GM19438 (cell line): ENCODE results near the gene TBC1D8.

Source experiments
- ATAC-seq: cut with Tn5 transposase; IDR thresholded peaks from one replicate; pipeline ENCODE4 v1.9.1; 2021; ENCODE audit warnings: low read depth; ENCODE audit not compliant: unreplicated experiment

TBC1D8 gene

GRCh38 chr2:100984892-100985307 is 166.3 kb downstream of the TBC1D8 start:
- ATAC-seq, result peak; percentile 80

DNA sequence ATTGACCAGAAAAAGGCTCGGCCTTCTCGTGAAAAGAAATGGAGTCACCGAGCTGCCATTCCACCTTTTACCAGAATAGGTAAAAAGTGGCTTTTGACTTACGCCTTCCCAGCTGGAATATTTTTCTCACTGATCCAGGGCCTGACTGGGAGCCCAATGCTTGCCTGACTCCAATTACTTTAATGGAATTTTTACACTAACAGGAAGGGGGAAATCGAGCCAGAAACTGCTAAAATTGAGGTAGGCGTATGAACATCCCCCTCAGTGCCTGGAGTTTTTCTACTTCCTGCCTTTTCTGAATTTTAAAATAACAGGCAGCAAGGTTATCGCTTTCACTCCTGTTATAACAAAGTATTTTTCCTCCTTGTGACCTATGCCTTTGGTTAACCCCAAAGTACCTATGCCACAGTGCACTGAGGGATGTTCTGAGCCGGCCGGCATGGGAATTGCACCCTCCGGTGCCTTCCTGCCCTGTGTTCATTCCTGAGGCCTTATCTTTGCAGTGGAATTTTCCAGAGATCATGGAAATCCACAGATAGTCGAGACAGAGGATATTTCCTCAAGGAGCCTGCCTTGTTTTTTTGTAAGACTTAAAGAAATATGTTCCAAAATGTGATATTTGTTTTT is 167.4 kb downstream of the TBC1D8 start:
- ATAC-seq, result no peak

DNA sequence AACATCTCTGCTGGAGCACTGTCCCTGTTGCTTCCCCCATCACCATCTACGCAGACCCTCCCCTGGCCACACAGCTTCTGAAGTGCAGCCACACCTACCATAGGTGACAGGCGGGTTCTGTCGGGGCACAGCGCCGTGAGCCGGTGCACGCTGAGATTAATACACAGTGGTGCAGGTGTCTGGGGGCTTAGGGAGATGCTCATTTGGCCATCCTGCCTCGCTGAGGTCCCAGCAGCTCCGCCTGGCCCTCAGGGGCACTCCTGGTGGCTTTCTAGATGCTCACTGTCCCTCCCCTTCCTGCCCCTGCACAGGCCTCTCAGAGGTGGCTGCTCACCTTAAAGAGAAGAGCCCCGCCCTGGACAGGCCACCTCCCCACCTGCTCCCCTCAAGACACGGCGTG is 168.0 kb downstream of the TBC1D8 start:
- ATAC-seq, result no peak

- no peak for ATAC-seq
Observed at GRCh38 chr2:100982431-100982861, 168.7 kb downstream of the TBC1D8 start.

GRCh38 chr2:100981011-100981410 is 170.2 kb downstream of the TBC1D8 start:
- ATAC-seq, result no peak

GRCh38 chr2:100980046-100980445 is 171.1 kb downstream of the TBC1D8 start:
- no peak for ATAC-seq

GRCh38 chr2:100978582-100979191 is 172.5 kb downstream of the TBC1D8 start:
- ATAC-seq, result no peak

- no peak for ATAC-seq
Observed at GRCh38 chr2:100977511-100977910, 173.7 kb downstream of the TBC1D8 start.

DNA sequence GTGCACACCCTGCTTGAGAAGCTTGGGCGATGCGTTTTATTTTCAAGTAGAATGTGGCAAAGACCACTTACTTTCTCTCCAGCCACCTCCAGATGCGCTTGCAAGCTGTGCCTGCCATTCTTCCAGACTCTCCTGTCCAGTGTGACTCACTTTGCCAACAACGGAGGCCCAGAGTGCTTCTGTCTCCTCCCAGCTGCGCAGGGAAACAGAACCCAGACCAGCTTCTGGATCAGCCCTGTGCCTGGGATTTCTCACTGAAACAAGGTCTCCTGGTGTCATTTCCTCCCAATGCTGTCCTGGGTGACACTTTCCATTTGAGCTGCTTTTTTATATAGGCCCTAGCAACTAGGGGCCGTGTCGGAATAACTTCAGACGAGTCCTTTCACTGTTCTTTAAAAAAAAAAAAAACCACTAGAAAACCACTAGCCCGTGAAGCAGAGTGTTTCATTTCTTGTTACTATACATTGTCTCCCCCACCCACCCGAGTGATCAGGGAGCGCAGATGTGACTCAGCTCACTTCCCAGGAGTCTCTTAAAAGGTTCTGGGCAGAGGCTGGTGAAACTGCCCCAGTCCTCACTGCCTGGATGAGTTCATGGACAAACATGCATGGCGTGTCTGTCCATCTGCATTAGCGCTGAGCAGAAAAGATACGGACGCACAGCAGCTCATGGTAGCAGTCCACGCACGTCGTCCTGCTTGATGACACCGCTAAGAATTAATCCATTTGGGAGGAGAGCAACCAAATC is 174.4 kb downstream of the TBC1D8 start:
- peak; percentile 89 for ATAC-seq

DNA sequence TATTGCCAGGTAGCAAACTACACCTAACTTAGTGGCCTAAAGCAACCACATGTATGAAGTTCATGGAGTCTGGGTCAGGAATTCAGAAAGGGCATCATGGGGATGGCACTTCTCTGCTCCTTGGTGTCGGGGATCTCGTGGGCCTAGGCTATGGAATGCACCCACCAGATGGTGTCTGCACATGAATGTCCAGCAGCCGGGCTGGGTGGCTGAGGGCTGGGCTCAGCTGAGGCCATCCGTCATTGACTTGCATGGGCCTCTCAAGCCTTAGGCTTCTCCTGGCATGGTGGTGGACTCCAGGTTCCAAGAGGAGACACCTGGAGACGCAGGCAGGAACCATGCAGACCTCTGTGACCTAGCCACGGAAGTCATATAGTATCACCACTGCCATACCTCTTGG is 175.1 kb downstream of the TBC1D8 start:
- no peak for ATAC-seq

DNA sequence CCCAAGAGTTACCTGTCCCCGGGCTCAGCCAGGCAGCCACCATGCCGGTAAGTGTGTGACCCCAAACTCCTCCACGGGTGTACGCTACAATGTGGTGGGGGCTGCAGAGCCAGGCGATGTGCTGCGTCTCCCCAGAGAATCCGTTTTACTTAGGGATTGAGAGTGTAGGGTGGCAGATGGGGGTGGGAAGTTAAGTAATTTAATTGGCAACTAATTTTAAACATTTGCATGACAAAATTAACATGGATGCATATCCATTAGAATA is 175.7 kb downstream of the TBC1D8 start:
- no peak for ATAC-seq

DNA sequence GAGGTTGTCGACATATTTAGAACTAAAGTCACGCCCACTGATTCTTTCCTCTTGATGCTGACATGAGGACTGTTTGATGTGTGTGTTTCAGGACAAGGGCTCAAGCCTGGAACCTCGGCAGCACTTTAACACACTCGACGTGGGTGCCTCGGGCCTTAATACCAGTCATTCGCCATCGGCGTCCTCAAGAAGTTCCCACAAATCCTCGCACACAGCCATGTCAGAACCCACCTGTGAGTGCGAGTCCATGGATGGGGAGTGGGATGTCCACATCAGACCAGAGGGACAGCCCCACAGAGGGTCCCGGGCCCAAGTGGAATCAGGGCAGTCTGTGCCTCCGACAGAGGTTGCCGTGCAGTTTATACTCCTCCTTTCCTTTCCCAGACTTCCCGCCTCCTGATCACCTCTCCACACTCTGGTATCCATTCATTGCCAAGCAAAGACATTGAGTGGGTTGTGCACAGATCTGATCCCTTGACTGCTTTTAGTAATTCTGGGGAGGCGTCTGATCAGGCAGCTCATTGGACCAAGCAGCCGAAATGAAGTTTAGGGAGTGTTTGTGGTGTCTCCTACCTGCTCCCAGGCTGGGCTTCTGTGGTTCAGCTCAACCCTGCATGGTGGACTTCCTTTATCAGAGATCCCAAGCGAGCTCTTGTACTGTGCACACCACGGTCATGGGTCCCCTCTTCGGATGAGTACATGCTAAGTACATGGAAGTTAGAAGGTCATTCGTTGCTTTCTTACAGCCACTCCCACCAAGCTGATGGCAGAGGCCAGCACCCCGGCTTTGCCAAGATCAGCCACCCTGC is 176.3 kb downstream of the TBC1D8 start:
- no peak for ATAC-seq

GRCh38 chr2:100972452-100972851 is 178.7 kb downstream of the TBC1D8 start:
- ATAC-seq, result no peak

- ATAC-seq, result no peak
Observed at GRCh38 chr2:100971221-100971620, 180.0 kb downstream of the TBC1D8 start.

DNA sequence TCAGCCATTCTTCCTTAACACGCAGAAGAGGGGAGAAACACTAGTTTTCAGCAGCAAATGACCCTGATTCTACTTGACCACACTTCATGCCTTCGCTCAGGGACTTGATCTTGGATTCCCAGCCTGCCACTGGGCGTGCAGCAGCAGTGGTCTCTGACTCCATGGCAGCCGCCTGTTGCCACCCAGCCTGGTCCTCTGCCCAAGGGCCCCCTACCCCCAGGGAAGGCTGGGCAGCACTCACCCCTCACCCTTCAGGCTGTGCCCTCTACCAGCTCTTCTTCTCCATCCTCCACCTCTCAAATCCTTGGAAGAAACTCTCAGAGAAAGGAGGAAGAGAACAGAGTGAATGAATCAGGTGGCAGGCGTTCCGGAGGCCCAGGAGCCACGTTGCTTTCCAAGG is 181.2 kb downstream of the TBC1D8 start:
- no peak for ATAC-seq

- no peak for ATAC-seq
Observed at GRCh38 chr2:100968146-100969145, 182.7 kb downstream of the TBC1D8 start.

DNA sequence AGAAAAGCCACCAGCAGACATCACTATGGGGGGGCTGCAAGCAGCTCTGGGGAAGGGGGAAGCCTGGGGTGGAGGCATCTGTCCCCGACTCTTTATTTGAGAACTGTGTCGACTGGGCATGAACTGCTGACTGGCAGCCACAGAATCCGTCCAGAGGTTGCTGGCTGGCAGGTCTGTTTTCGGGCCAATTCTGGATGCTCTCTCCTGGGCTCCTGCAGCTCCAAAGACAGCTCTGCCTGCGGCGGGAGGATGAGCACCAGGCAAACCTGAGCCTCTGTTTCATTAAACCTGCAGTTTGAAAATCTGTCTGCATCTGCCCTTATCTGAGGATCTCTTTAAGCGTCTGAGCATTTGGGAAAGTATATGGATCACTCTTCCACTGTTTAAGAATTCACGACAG is 183.5 kb downstream of the TBC1D8 start:
- ATAC-seq, result no peak

GRCh38 chr2:100965596-100965995 is 185.6 kb downstream of the TBC1D8 start:
- no peak for ATAC-seq

GRCh38 chr2:100964681-100965169 is 186.5 kb downstream of the TBC1D8 start:
- no peak for ATAC-seq

- no peak for ATAC-seq
Observed at GRCh38 chr2:100964222-100964621, 187.0 kb downstream of the TBC1D8 start.
